ENCODE data around the gene ZNF844. TPM values are rescaled to one million over a fixed set of nuclear protein-coding genes. Genes with fewer than 3 reads are reported as not detected.
A peak's percentile ranks its signal among the peaks of the same experiment; 100 is the strongest.

ZNF844 gene
- total and polyA plus RNA-seq, 2 of the 8 experiments (the other 6 are each of a cell fraction or from before 2014, with no cell fraction given) = 3.1 to 9.8 TPM

GRCh38 chr19:12055784-12056183 lies 8.7 kb upstream of the ZNF844 start:
- ChIA-PET POLR2A (ENCODE audit: partially characterized antibody) (interaction anchor here (0.7 to 7.9 kb wide), 6 partner anchors 10 to 175 kb away, joined by 3 to 72 read pairs (median 4); partner anchors contain the start of genes ZNF433 and ZNF844), CTCF (ENCODE audit: partially characterized antibody) (interaction anchor here (0.9 to 2.5 kb wide), 15 partner anchors 9 to 258 kb away, joined by 3 to 12 read pairs (median 3); partner anchors contain the start of genes ZNF20, ZNF433, ZNF491 and ZNF844)
- H3K18ac ChIP-seq (ENCODE audit: extremely low read depth, low read length) = no peak overlapping the region; the same call in 1 of the 2 replicates
- TF ChIP-seq SP1 (IDR thresholded peaks at IDR 0.05; ENCODE audit: low read depth, low read length) (no peak), CBX8 (IDR thresholded peaks at IDR 0.05; ENCODE audit: borderline replicate concordance, low read depth, low read length) (no peak), SIRT6 (IDR thresholded peaks at IDR 0.05; ENCODE audit: low read length) (no peak), JUN (IDR thresholded peaks at IDR 0.05; ENCODE audit: low read depth, low read length) (no peak), TEAD4 (IDR thresholded peaks at IDR 0.05; ENCODE audit: low read depth, low read length) (no peak), CBX5 (IDR thresholded peaks at IDR 0.05; ENCODE audit: low read depth, low read length) (no peak)
- H2BK12ac ChIP-seq (ENCODE audit: low read depth, low read length) = 0 out of 2 replicates have a peak overlapping the region, but pooled peaks have one; percentile 17
- DNase-seq (ENCODE audit: low read depth in 1 of 2, low spot score in 2 of 2) = no peak
- H3K4me2 ChIP-seq (ENCODE audit: insufficient read depth in 1 of 2, low read depth in 2 of 2, low read length in 2 of 2) = no peak overlapping the region
- H3K23me2 ChIP-seq (ENCODE audit: low read depth, low read length) = peaks cover 3% of the 10 kb centered on the region
- no peaks in the 10 kb centered on the region for H3K79me2 ChIP-seq (ENCODE audit: control insufficient read depth in 1 of 2, insufficient read depth in 2 of 2, low read length in 2 of 2)
- no peaks in the 10 kb centered on the region for H4K20me1 ChIP-seq (replicated peaks in 1 of 2; ENCODE audit: control insufficient read depth in 1 of 2, insufficient read depth in 2 of 2, low read length in 2 of 2)
- no peak overlapping the region for H3K23ac ChIP-seq (ENCODE audit: insufficient read length)
- no peak overlapping the region for H2BK120ac ChIP-seq (replicated peaks; ENCODE audit: low read depth, low read length)
- no peak overlapping the region for H3K56ac ChIP-seq (replicated peaks; ENCODE audit: insufficient read length, low read depth, low read length)
- no peak overlapping the region for H4K91ac ChIP-seq (replicated peaks; ENCODE audit: insufficient read length, low read length)
- H3K79me1 ChIP-seq (ENCODE audit: low read depth, low read length) = no peaks in the 10 kb centered on the region
- H3K9ac ChIP-seq (replicated peaks in 1 of 4; ENCODE audit: extremely low read depth in 1 of 4, low read depth in 3 of 4, low read length in 3 of 4) = no peak overlapping the region
- no peaks in the 10 kb centered on the region for H3K9me3 ChIP-seq (ENCODE audit: insufficient read depth in 2 of 2, low read depth in 1 of 2, low read length in 1 of 2)
- no peak overlapping the region for H3K14ac ChIP-seq (ENCODE audit: insufficient read length)
- no peak overlapping the region for H3K27ac ChIP-seq (ENCODE audit: low read depth, low read length)
- no peaks in the 10 kb centered on the region for H3K27me3 ChIP-seq (replicated peaks in 1 of 4; ENCODE audit: control insufficient read depth in 3 of 4, extremely low read depth in 1 of 4, insufficient read depth in 3 of 4, low read length in 3 of 4)
- H4K8ac ChIP-seq (ENCODE audit: extremely low read depth, insufficient read depth, low read length) = no peak overlapping the region
- no peak overlapping the region for H4K5ac ChIP-seq (ENCODE audit: insufficient read length, low read depth, low read length)
- no peak overlapping the region for H2AFZ ChIP-seq (ENCODE audit: low read length)
- H3K4me3 ChIP-seq (ENCODE audit: extremely low read depth in 1 of 4, insufficient read depth in 2 of 4, low read depth in 3 of 4, low read length in 4 of 4) = no peak overlapping the region
- no peak overlapping the region for H2AK5ac ChIP-seq (ENCODE audit: low read depth, low read length)
- H3K4ac ChIP-seq (replicated peaks; ENCODE audit: insufficient read length, low read depth, low read length) = no peak overlapping the region
- no peak overlapping the region for H2BK15ac ChIP-seq (ENCODE audit: low read length)
- FAIRE-seq = no peak
- no peak overlapping the region for H2BK5ac ChIP-seq (ENCODE audit: low read depth, low read length)
- peaks cover 0 to 6% (median 4%) of the 10 kb centered on the region in 4 experiments; a peak in 3 of 7 replicates for H3K4me1 ChIP-seq (replicated peaks in 1 of 4; ENCODE audit: control insufficient read depth in 3 of 4, insufficient read depth in 4 of 4, low read length in 3 of 4)
- H2BK20ac ChIP-seq (ENCODE audit: low read length) = no peak overlapping the region
- H3K36me3 ChIP-seq (ENCODE audit: control insufficient read depth in 2 of 4, insufficient read depth in 4 of 4, low read length in 3 of 4) = no peaks in the 10 kb centered on the region
- WGBS, 2 experiments (ENCODE audit: extremely low coverage in 1 of 2, insufficient coverage in 1 of 2, insufficient read length in 1 of 2, insufficient replicate concordance in 2 of 2, low coverage in 1 of 2, low lambda C conversion rate in 2 of 2, missing lambda C conversion rate in 1 of 2) = 94% methylated on average over 5 of the region's 5 CpGs; no CpG with 5 or more reads in 1 of the 2 experiments

Measured in H1 (cell line).